NCI-H128 (cell line): ENCODE results near the gene EXOSC9.
A peak's percentile ranks its signal among the peaks of the same experiment; 100 is the strongest.
"Not testable (repeated sequence)": the region's sequence is repeated elsewhere in the genome, so short reads cannot be mapped to it uniquely, and the experiment has no call there.

Experiments
- DNase-seq: peaks from one replicate; lab custom pipeline; 2025; ENCODE audit not compliant: unreplicated experiment; lab: John Stamatoyannopoulos, UW

The EXOSC9 gene

GRCh38 chr4:121800961-121801714 lies at the start of gene EXOSC9:
Gene EXOSC9 (plus strand): TSS chr4:121801323. CDS start chr4:121801425, 102 bp downstream.
- DNase-seq = peak; percentile 67

GRCh38 chr4:121752142-121752541 lies 49.0 kb upstream of the EXOSC9 start:
- DNase-seq = not testable (repeated sequence)

DNA sequence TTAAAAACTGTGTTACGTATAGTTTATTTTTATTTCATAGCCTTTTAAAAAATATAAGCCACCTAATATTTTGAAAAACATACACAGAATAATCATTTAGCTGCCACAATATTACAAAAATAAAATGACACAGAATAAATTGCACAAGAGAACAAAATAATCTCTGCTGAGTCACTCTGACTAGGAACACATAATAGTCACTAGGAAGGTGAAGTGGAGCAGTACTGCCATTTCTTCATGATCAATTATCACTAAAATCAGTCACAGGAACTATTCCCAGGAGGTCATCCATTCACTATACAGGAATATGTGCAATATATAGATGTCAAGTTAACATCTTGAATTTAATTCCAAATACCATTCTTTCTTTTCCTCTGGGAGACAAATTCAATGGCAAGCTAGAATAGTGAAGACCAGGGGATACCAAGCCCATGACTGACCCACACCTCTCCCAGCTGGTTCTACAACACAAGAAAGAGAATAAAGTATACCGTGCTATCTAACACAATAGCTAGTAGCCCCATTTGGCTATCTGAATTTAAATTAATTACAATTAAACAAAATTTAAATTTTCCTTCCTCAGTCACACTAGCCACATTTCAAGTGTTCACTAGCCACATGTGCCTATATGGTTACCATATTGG lies 42.1 kb upstream of the EXOSC9 start:
- DNase-seq = no peak

DNA sequence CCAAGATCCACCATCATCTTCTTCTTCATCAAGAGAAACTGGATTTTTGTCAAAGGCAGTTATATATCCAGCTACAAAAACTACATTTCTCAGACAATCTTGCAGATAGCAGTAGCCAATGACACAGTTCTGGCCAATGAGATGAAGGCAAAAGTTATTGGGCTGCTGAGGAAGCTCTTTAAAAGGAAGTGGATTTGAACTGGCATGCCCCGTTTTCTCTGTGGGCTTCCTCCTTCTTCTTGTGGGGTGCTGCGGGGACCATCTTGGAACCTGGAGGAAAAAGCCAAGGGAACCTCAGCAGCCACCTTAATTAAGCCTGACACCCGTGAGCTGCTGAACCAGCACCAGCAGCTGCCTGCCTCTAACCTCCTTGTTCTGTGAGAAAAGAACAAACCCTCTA lies 40.9 kb upstream of the EXOSC9 start:
- DNase-seq = no peak

DNA sequence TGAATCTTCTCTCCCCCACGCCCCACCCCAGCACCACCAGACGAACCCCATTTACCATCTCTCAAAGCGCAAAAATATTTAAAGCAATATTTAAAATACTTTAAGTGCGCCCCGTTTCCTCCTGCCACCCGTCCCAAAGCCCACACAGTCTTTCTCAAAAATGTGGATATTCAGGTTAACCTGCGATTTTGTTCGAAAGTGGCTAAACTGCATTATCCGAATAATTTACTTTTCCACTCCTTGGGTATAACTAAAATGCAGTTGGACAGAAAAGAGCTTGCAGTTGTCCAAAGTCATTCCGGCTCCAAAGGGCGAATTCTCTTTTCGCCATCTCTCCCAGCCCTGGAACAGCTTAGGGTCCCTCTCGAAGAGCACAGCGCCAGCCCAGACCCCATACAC lies 36.8 kb upstream of the EXOSC9 start:
- DNase-seq = no peak

GRCh38 chr4:121764702-121765367 lies 36.3 kb upstream of the EXOSC9 start, which contains the start of gene SMIM43:
Gene SMIM43 (minus strand): TSS chr4:121765164. CDS start chr4:121765105, 59 bp downstream.
- DNase-seq = no peak

GRCh38 chr4:121765368-121765705 lies 35.8 kb upstream of the EXOSC9 start:
- DNase-seq = no peak

DNA sequence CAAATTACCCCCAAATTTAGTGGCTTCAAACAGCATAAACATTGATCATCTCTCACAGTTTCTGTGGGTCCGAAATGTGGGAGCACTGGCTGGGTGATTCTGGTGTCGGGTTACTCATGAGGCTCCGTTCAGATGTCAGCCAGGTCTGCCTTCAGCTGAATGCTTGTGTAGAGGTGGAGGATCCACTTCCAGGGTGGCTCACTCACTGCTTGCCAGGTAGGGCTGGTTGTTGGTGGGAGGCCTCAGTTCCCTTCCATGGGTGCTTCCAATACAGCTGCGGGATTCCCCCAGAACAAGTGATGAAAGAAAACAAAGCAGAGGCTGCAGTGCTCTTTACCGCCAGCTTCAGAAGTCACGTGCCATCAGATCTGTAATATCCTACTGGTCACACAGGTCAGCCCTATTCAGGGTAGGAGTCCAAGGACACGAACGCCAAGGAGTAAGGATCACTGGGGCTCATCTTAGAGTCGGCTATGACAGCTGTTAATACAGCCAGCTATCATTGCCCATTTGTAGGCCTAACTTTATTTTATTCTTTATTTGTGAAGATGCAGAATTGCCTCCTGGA lies 35.1 kb upstream of the EXOSC9 start:
- no peak for DNase-seq

DNA sequence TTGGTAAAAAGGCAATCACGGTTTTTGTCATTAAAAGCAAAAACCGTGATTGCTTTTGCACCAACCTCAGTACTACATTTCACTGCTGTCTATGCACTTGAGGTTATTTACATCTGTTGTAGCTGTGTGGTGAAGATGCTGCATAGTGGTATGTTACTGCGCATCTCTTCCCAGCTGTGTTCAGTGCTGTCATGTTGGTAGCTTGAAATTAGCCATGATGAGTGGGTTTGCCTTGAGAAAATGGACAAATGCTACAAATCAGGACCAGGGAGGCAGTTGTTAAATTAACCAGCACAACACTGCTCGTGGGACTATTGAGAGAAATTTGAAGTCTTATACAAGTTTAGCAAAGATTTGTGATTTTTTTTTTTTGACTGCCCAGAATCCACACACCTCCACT lies 34.0 kb upstream of the EXOSC9 start:
- DNase-seq = no peak

GRCh38 chr4:121769341-121769740 lies 31.8 kb upstream of the EXOSC9 start:
- DNase-seq = no peak

DNA sequence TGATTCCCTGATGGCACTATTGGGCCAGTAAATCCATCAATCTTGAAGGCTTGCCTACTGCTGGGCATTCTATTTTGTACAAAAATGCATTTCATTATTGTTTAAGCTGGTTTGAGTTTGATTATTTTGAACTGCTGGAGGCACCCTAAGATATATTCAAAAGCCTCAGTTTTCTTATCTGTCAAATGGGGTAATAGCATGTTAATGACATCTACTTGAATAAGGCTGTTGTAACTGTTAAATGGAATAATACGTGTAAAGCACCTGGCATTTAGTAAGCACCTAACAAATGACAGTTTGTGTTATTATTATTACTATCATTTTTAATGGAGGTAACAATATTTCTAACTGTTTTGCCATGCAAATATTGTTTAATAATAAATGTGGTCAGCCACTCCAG lies 29.3 kb upstream of the EXOSC9 start:
- no peak for DNase-seq

DNA sequence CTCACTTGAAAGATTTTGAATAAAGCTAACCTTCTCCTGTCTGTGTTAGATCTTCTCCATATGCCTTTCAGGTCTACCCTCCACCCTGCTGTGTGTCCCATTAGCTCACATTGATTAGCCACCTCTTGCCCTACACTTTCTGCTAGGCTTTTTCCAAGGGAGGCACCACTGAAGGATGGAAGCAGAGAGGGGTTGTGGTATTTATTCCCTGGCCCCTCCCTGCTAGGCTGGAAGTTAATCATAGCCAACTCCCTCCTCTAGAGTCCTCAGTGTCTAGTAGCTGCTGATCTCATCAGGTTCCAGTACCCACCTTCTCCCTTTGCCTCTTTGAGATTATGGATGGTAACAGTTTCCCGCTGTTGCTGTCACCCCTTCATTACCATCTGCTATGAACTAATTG lies 27.2 kb upstream of the EXOSC9 start:
- DNase-seq = no peak

GRCh38 chr4:121776610-121777401 lies 24.3 kb upstream of the EXOSC9 start:
- no peak for DNase-seq

DNA sequence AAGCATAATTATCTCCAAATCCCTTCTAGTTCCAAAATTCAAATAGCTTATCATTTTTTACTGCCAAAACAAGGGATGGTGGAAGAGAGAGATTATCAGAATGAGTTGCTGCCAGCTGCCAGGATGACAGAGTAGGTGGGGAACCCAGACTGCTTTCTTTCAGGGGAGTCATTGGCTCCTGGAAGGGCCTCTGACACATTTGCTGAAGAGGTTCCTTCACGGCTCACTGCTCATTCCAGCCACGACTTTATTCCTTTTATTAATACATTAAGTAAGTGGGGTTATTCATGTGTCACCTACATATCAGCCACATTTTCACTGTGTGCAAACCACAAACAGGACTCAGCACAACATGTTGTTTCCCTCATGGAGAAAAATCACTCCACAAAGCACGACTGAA lies 23.5 kb upstream of the EXOSC9 start:
- DNase-seq = no peak

- no peak for DNase-seq
Measured at GRCh38 chr4:121778991-121779628, 22.0 kb upstream of the EXOSC9 start.

GRCh38 chr4:121783210-121783609 lies 17.9 kb upstream of the EXOSC9 start:
- DNase-seq = no peak

- no peak for DNase-seq
Measured at GRCh38 chr4:121784401-121784800, 16.7 kb upstream of the EXOSC9 start.

GRCh38 chr4:121784975-121785374 lies 16.1 kb upstream of the EXOSC9 start:
- DNase-seq = no peak

DNA sequence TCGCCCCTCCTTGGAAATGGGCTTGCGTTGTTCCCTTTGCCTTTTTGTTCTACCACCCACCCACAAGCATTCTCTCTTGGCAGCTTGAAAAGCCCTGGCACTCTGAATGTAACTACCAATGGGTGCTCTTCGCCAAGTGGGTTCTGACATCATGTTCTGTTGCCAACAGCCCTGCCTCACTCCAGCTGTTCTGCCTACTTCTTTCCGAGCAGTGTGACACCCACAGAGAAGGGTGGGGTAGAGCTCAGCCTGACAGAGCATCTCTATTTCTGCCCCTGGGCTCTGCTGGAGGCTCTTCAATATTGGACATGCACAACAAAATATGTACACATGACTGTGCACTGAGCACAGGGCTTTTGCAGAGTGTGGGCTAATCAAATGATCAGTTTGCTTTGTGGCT lies 15.6 kb upstream of the EXOSC9 start:
- DNase-seq = no peak

- no peak for DNase-seq
Measured at GRCh38 chr4:121786221-121786620, 14.9 kb upstream of the EXOSC9 start.

GRCh38 chr4:121788896-121789295 lies 12.2 kb upstream of the EXOSC9 start:
- no peak for DNase-seq
